BJ (cell line): ENCODE data around the gene PSMD2. TPM values are rescaled to one million over a fixed set of nuclear protein-coding genes. Genes with fewer than 3 reads are reported as not detected.
A peak's percentile ranks its signal among the peaks of the same experiment; 100 is the strongest.

Experiments used
- CTCF ChIA-PET: fragments of 350-600 bp; formaldehyde crosslinking; extraction: SDS; loops from one replicate; lab custom pipeline; 2021; ENCODE audit warnings: antibody characterized with exemption, inconsistent platforms; lab: Yijun Ruan, JAX
- POLR2A ChIA-PET: fragments of 300-600 bp; sonication (Branson Sonifier 250); formaldehyde crosslinking; extraction: SDS; loops from one replicate; lab custom pipeline; 2021; ENCODE audit warnings: antibody characterized with exemption; lab: Charles Lee
- DNase-seq: peaks from one replicate; pipeline ENCODE4 v3.0.0-alpha.2; 2011; ENCODE audit warnings: low read depth
- H3K27me3 ChIP-seq: 2 replicates; pipeline ENCODE4 v1.6.0; 2011; ENCODE audit warnings: low read length; ENCODE audit not compliant: control insufficient read depth, insufficient read depth
- H3K36me3 ChIP-seq: 2 replicates; pipeline ENCODE4 v1.5.1; 2011; ENCODE audit warnings: low read length; ENCODE audit not compliant: control insufficient read depth, insufficient read depth
- H3K4me3 ChIP-seq: 2 replicates; pipeline ENCODE4 v1.5.1; 2011; ENCODE audit warnings: low read depth, mild to moderate bottlenecking, control low read depth, low read length
- polyA plus RNA-seq: library from polyadenylated mRNA; depleted of rRNA; stranded (reverse); fragments of >200 nt; gene quantifications from 2 replicates; pipeline ENCODE4 v1.2.3, GENCODE V29; 2011
- TF ChIP-seq, protein P1 (sequence below): IDR thresholded peaks from 2 replicates; pipeline ENCODE4 v1.5.1; 2011; ENCODE audit warnings: low read depth, mild to moderate bottlenecking, control low read depth, inconsistent platforms, low read length, moderate library complexity; ENCODE audit not compliant: insufficient read depth

PSMD2 gene
- polyA plus RNA-seq, 1 experiment, result 330 TPM

DNA sequence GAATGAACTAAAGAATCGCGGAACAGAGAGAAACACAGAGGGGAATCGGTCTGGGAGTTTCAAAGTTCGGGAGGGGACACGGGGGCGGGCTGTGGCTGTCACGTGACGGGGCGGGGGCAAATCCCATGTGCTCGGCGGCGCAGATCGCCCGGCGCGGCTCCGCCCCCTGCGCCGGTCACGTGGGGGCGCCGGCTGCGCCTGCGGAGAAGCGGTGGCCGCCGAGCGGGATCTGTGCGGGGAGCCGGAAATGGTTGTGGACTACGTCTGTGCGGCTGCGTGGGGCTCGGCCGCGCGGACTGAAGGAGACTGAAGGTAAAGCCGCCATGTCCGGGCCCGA, 15.3 kb downstream of the PSMD2 start, which contains the start of gene EIF4G1:
Gene EIF4G1, plus strand, starts transcription at position 244 of the 337 bp plus-strand sequence. CDS start 1,191 bp downstream, outside the sequence.
- Histone ChIP-seq H3K36me3 (peaks cover 7% of the 10 kb centered on the region), H3K27me3 (no peaks in the 10 kb centered on the region), H3K4me3 (peak within 1 kb of the TSS; percentile 94)
- POLR2A ChIA-PET, result no interaction called here
- CTCF ChIA-PET, result no interaction called here
- TF ChIP-seq, protein P1, sequence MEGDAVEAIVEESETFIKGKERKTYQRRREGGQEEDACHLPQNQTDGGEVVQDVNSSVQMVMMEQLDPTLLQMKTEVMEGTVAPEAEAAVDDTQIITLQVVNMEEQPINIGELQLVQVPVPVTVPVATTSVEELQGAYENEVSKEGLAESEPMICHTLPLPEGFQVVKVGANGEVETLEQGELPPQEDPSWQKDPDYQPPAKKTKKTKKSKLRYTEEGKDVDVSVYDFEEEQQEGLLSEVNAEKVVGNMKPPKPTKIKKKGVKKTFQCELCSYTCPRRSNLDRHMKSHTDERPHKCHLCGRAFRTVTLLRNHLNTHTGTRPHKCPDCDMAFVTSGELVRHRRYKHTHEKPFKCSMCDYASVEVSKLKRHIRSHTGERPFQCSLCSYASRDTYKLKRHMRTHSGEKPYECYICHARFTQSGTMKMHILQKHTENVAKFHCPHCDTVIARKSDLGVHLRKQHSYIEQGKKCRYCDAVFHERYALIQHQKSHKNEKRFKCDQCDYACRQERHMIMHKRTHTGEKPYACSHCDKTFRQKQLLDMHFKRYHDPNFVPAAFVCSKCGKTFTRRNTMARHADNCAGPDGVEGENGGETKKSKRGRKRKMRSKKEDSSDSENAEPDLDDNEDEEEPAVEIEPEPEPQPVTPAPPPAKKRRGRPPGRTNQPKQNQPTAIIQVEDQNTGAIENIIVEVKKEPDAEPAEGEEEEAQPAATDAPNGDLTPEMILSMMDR, result no peak
- DNase-seq, result peak; percentile 71

DNA sequence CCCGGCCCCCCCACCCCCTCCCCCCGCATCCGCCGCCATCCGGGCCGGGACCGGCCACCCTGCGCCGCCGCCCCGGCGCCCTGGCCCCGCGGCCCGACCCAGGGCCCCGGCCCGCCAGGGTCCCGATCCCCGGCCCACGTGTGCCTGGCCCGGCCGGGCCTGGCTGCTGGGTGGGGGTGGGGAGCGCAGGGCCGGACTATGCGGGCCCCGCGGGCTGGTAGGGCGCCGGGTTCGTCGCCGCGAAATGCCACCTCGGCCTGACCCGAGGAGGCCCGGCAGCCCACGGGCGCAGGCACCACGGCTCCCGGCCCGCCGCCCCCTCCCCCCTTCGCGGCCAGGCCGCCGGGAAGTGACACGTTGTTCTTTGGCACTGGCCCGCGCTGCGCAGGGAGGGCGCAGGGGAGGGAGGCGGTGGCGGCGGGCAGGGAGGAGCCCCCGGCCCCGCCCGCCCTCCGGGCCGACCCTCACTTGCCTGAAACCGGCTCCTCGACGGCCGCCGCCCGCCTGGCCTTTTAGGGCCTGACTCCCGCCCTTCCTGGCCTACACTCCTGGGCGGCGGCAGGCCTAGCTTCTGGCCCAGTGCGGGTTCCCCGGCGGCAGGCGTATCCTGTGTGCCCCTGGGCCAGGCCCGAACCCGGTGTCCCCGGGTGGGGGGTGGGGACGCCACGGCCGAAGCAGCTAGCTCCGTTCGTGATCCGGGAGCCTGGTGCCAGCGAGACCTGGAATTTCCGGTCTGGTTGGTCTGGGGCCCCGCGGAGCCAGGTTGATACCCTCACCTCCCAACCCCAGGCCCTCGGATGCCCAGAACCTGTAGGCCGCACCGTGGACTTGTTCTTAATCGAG, 15.9 kb downstream of the PSMD2 start:
- no peak for DNase-seq
- ChIA-PET POLR2A (no interaction called here), CTCF (interaction anchor here (0.6 to 1.7 kb wide), 3 partner anchors 15 to 219 kb away, joined by 3 to 4 read pairs (median 3); no protein-coding TSS in a partner anchor)
- TF ChIP-seq, protein P1, result no peak
- H3K27me3 ChIP-seq, result no peaks in the 10 kb centered on the region
- H3K36me3 ChIP-seq, result peaks cover 7% of the 10 kb centered on the region
- H3K4me3 ChIP-seq, result peak overlapping the region; percentile 94

DNA sequence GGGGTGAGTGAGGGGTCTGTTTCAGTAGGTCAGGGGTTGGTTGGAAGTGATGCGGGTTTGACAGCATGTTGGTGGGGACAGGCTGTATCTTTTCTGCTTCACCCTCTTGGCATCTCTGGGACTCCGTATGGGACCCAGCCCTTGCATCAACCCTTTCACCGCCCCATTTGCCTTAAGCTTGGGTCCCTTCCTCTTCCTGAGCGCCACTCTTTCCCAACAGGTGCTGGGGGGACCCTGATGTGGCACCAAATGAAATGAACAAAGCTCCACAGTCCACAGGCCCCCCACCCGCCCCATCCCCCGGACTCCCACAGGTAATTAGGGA, 16.5 kb downstream of the PSMD2 start:
- peak overlapping the region; percentile 94 for H3K4me3 ChIP-seq
- no peak for DNase-seq
- peaks cover 11% of the 10 kb centered on the region for H3K36me3 ChIP-seq
- TF ChIP-seq, protein P1, result no peak
- CTCF ChIA-PET, result interaction anchor here (1.0 to 1.7 kb wide), 3 partner anchors 16 to 53 kb away, joined by 3 read pairs; no protein-coding TSS in a partner anchor
- no peaks in the 10 kb centered on the region for H3K27me3 ChIP-seq
- POLR2A ChIA-PET, result interaction anchor here (0.5 kb wide), 1 partner anchor 22 kb away, joined by 3 read pairs; the partner anchor contains the start of gene FAM131A

DNA sequence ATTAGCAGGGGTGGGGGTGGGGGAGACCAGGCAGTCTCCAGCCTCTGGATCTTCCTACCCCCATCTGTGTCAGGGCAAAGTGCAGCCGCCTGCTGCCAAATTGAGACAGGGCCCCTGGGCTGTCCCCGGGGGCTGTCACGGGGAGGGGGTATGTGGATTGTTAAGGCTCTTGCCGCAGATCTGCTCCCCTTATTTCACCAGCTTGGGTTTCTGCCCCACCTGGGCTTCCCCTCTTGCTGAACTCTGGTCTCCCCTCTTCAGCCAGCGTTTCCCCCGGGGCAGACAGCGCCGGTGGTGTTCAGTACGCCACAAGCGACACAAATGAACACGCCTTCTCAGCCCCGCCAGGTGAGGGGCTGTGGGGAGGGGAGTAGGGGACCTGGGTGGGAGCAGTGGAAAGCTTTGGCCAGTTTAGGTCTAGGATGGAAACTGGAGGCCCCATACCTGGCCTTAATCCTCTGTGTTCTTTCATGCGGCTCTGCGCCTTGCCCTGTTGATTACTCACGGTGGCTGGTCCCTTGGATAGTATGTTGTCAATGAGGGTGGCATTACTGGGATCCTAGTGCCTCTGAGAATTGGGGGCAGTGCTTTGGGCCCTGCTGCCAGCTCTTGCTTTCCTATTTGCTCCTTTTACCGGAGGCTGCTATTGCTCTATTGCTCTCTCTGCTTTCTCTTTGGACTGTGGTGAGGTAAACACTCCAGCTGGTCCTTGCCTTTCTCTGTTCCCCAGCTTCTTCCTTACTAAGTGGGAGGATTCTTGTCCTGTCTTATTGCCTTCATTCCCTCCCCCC, 17.0 kb downstream of the PSMD2 start:
- TF ChIP-seq, protein P1, result no peak
- CTCF ChIA-PET, result interaction anchor here (0.8 to 1.7 kb wide), 4 partner anchors 16 to 52 kb away, joined by 3 read pairs; no protein-coding TSS in a partner anchor
- POLR2A ChIA-PET, result interaction anchor here (0.5 kb wide), 1 partner anchor 21 kb away, joined by 3 read pairs; the partner anchor contains the start of gene FAM131A
- H3K27me3 ChIP-seq, result no peaks in the 10 kb centered on the region
- DNase-seq, result no peak
- peaks cover 16% of the 10 kb centered on the region for H3K36me3 ChIP-seq
- H3K4me3 ChIP-seq, result peak overlapping the region; percentile 94

- ChIA-PET CTCF (interaction anchor here (0.7 to 0.8 kb wide), 2 partner anchors 9 to 23 kb away, joined by 3 read pairs; no protein-coding TSS in a partner anchor), POLR2A (no interaction called here)
- Histone ChIP-seq H3K36me3 (peaks cover 23% of the 10 kb centered on the region), H3K4me3 (peak overlapping the region; percentile 94), H3K27me3 (no peaks in the 10 kb centered on the region)
- no peak for DNase-seq
- TF ChIP-seq, protein P1, result no peak
Observed at GRCh38 chr3:184316792-184317191, 17.8 kb downstream of the PSMD2 start.
